ENCODE results near the gene NTRK3. TPM values are rescaled to one million over a fixed set of nuclear protein-coding genes. Genes with fewer than 3 reads are reported as not detected.

NTRK3 gene
- total RNA-seq, 1 donor from 2014 or later: not detected

DNA sequence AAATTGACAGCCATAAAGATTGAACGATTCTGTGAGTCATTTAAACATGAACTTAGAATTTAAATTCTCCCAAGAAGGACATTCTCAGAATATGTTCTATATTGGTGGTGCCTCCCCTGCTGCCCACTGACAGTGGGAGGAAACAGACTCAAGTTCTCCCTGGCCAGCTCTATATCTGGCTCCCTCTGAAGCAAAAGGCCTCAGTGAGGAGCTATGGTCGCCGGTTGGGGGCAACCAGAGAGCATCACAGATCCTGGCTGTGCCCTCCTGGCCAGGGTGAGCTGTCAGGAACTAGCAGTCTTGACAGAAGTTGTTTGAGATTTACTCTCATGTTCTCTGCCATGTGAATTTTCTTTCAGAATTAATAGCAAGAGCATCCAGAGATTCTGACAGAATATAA, 285.5 kb downstream of the NTRK3 start:
- POLR2A ChIA-PET: no interaction called here
- TF ChIP-seq, protein P1, sequence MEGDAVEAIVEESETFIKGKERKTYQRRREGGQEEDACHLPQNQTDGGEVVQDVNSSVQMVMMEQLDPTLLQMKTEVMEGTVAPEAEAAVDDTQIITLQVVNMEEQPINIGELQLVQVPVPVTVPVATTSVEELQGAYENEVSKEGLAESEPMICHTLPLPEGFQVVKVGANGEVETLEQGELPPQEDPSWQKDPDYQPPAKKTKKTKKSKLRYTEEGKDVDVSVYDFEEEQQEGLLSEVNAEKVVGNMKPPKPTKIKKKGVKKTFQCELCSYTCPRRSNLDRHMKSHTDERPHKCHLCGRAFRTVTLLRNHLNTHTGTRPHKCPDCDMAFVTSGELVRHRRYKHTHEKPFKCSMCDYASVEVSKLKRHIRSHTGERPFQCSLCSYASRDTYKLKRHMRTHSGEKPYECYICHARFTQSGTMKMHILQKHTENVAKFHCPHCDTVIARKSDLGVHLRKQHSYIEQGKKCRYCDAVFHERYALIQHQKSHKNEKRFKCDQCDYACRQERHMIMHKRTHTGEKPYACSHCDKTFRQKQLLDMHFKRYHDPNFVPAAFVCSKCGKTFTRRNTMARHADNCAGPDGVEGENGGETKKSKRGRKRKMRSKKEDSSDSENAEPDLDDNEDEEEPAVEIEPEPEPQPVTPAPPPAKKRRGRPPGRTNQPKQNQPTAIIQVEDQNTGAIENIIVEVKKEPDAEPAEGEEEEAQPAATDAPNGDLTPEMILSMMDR (IDR thresholded peaks at IDR 0.05): no peak
- H3K4me1 Mint-ChIP-seq: no peaks in the 10 kb centered on the region
- no peak overlapping the region for H3K27ac Mint-ChIP-seq
- CTCF ChIA-PET: no interaction called here
- intact Hi-C loops (cut with micrococcal nuclease): no loop called here
- H3K36me3 Mint-ChIP-seq (ENCODE audit: low read depth): no peaks in the 10 kb centered on the region
- no peak overlapping the region for H3K4me3 Mint-ChIP-seq
- no peaks in the 10 kb centered on the region for H3K9me3 Mint-ChIP-seq
- DNase-seq (no peak), ATAC-seq (ENCODE audit: low read depth) (no peak)
- no peaks in the 10 kb centered on the region for H3K27me3 Mint-ChIP-seq

DNA sequence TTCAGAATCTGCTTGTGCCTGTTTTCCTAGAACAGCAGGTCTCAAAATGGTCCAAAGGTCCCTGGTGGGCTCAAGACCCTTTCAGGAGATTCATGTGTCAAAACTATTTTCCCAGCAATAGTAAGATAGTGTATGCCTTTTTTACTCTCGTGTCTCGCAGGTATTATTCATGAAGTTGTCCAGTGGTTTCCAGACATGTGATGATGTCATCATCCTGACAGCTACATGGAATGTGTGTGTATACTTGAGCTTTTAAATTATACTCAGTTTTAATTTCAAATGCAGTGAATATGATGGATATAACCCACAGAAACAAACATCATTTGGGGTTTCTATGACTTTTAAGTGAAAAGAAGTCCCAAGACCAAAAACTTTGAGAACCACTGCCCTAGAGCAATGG, 288.6 kb downstream of the NTRK3 start:
- Mint-ChIP-seq H3K27ac (no peak overlapping the region), H3K36me3 (ENCODE audit: low read depth) (no peaks in the 10 kb centered on the region), H3K9me3 (no peaks in the 10 kb centered on the region), H3K4me1 (no peaks in the 10 kb centered on the region), H3K4me3 (no peak overlapping the region), H3K27me3 (no peaks in the 10 kb centered on the region)
- CTCF ChIA-PET: no interaction called here
- ATAC-seq (ENCODE audit: low read depth) (no peak), DNase-seq (no peak)
- TF ChIP-seq, protein P1 (IDR thresholded peaks at IDR 0.05): no peak
- intact Hi-C loops (cut with micrococcal nuclease): no loop called here
- POLR2A ChIA-PET: no interaction called here

DNA sequence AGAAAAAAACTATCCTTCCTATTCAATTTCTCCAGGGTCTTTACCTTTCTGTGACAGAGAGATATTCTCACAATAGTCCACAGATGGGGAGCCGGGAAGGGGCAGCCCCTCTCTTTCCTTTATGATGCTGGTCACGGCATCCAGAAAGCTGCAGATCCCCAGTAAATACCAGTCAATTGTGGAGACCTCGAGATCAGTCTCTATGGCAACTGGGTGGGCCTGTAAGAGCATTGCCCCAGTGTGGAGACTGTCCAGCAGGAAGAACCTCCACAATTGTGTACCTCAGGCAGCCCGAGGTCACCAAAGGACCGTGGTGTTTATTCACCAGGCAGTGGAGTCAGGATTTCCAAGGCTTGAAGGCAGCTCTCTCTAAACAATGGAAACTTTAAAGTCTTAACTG, 291.2 kb downstream of the NTRK3 start:
- ATAC-seq (ENCODE audit: low read depth): no peak
- no peak for DNase-seq
- no peak overlapping the region for H3K4me3 Mint-ChIP-seq
- H3K9me3 Mint-ChIP-seq: no peaks in the 10 kb centered on the region
- intact Hi-C loops (cut with micrococcal nuclease): no loop called here
- no peak overlapping the region for H3K27ac Mint-ChIP-seq
- H3K4me1 Mint-ChIP-seq: no peaks in the 10 kb centered on the region
- H3K36me3 Mint-ChIP-seq (ENCODE audit: low read depth): no peaks in the 10 kb centered on the region
- no peaks in the 10 kb centered on the region for H3K27me3 Mint-ChIP-seq
- ChIA-PET CTCF (no interaction called here), POLR2A (no interaction called here)
- TF ChIP-seq, protein P1 (IDR thresholded peaks at IDR 0.05): no peak

DNA sequence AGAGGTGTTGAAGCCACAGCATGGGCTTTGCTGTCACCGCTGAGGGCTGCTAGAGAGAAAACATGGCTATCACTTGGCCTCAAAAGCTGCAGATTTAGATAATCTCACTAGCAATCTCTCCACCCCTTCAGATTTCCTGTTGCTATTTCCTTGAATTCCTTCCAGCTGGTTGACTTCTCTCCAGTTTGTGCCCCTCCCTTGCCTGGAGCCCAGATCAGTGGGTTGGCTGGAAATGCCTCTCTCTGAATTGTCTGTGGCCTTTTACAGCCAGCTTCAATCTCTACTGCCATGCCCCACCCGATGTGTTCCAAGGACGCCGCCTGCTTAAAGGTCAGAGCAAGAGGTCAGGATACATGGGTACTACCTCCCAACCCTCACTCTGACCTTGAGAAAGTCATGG, 294.1 kb downstream of the NTRK3 start:
- no peak for ATAC-seq (ENCODE audit: low read depth)
- CTCF ChIA-PET: no interaction called here
- Mint-ChIP-seq H3K4me3 (no peak overlapping the region), H3K4me1 (no peaks in the 10 kb centered on the region), H3K9me3 (no peaks in the 10 kb centered on the region), H3K27me3 (no peaks in the 10 kb centered on the region), H3K27ac (no peak overlapping the region), H3K36me3 (ENCODE audit: low read depth) (no peaks in the 10 kb centered on the region)
- DNase-seq: no peak
- POLR2A ChIA-PET: no interaction called here
- TF ChIP-seq, protein P1 (IDR thresholded peaks at IDR 0.05): no peak
- intact Hi-C loops (cut with micrococcal nuclease): no loop called here

DNA sequence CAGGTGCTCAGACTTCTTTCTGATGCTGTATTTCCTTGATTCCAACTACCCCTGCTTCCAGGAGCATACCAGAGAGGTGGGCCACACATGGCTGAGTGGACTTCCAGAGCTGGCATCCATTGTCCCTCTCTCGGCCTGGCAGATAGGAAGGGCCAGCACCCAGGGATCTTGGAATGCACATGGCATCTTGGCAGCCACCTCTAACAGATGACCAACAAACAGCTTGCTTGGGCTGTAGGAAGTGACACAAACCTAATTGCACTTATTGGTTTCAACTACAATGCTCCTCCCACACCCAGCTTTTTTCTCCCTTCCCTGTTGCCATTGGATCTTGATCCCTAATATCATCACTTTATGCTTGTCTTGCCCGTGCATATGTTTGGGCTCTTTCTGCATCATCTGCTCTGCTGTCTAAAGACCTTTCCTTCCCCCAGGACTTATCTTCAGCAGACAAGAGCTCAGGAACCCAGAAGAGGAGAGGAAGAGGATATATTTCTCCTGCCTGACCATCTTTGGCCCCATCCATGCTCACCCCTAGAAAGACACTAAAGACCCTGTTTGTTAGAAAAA, 294.6 kb downstream of the NTRK3 start:
- Mint-ChIP-seq H3K27me3 (no peaks in the 10 kb centered on the region), H3K4me1 (no peaks in the 10 kb centered on the region), H3K36me3 (ENCODE audit: low read depth) (no peaks in the 10 kb centered on the region), H3K9me3 (no peaks in the 10 kb centered on the region), H3K27ac (no peak overlapping the region), H3K4me3 (no peak overlapping the region)
- ChIA-PET POLR2A (no interaction called here), CTCF (no interaction called here)
- DNase-seq: no peak
- TF ChIP-seq, protein P1 (IDR thresholded peaks at IDR 0.05): no peak
- intact Hi-C loops (cut with micrococcal nuclease): no loop called here
- no peak for ATAC-seq (ENCODE audit: low read depth)

Data from activated B cell treated with CpG ODN at 0.5 μM for 24 hours (primary cell).